DND-41 (cell line): ENCODE measurements around the gene SLC49A4.

Source experiments
- ATAC-seq: fragments of 200-7000 bp; cut with Tn5 transposase; 3 replicates; pipeline ENCODE4 v1.9.1; 2021; ENCODE audit warnings: low read depth; ENCODE audit not compliant: insufficient read depth
- DNase-seq: peaks from one replicate; pipeline ENCODE4 v3.0.0-alpha.2; 2020
- H2AFZ ChIP-seq: 2 replicates; pipeline ENCODE4 v1.6.0; 2012; ENCODE audit warnings: low read depth, low read length
- H3K27ac ChIP-seq: 2 replicates; pipeline ENCODE4 v1.5.1; 2012; ENCODE audit warnings: low read length, inconsistent platforms
- H3K27me3 ChIP-seq: fragments of 200-600 bp; sonication (generic); 2 replicates; pipeline ENCODE4 v1.6.0; 2012; ENCODE audit warnings: low read length, mild to moderate bottlenecking, inconsistent platforms; ENCODE audit not compliant: insufficient read depth, poor library complexity
- H3K36me3 ChIP-seq: 2 replicates; pipeline ENCODE4 v1.5.1; 2012; ENCODE audit warnings: low read length, inconsistent platforms; ENCODE audit not compliant: insufficient read depth
- H3K4me1 ChIP-seq: 2 replicates; pipeline ENCODE4 v1.5.1; 2012; ENCODE audit warnings: mild to moderate bottlenecking, low read length; ENCODE audit not compliant: insufficient read depth
- H3K4me2 ChIP-seq: 2 replicates; pipeline ENCODE4 v1.6.0; 2012; ENCODE audit warnings: mild to moderate bottlenecking, moderate library complexity, low read length, inconsistent platforms; ENCODE audit not compliant: insufficient read depth
- H3K4me3 ChIP-seq, 2 experiments: fragments of 200-600 bp in 1 of 2; shearing (Covaris generic) in 1 of 2; 2 replicates each; pipeline ENCODE4 v1.5.1; 2012 to 2016; ENCODE audit warnings: inconsistent platforms in 2 of 2, low read length in 2 of 2, mild to moderate bottlenecking in 2 of 2, low read depth in 1 of 2, moderate library complexity in 1 of 2
- H3K79me2 ChIP-seq: 2 replicates; pipeline ENCODE4 v1.6.0; 2012; ENCODE audit warnings: low read length, inconsistent platforms; ENCODE audit not compliant: insufficient read depth
- H3K9ac ChIP-seq: 2 replicates; pipeline ENCODE4 v1.6.0; 2012; ENCODE audit warnings: low read depth, mild to moderate bottlenecking, inconsistent platforms, low read length, moderate library complexity
- H3K9me3 ChIP-seq: 2 replicates; pipeline ENCODE4 v1.5.1; 2012; ENCODE audit warnings: low read length, moderate library complexity, mild to moderate bottlenecking, inconsistent platforms; ENCODE audit not compliant: insufficient read depth, severe bottlenecking
- H4K20me1 ChIP-seq: 2 replicates; pipeline ENCODE4 v1.6.0; 2012; ENCODE audit warnings: low read length; ENCODE audit not compliant: insufficient read depth
- EZH2 ChIP-seq: IDR thresholded peaks from 3 replicates; pipeline ENCODE4 v1.6.1; 2012; ENCODE audit warnings: borderline replicate concordance, low read depth, mild to moderate bottlenecking, moderate library complexity, low read length, inconsistent platforms; ENCODE audit not compliant: severe bottlenecking
- TF ChIP-seq, protein P1 (sequence below): IDR thresholded peaks from 2 replicates; pipeline ENCODE4 v1.5.1; 2012; ENCODE audit warnings: borderline replicate concordance, low read length, moderate library complexity, mild to moderate bottlenecking; ENCODE audit not compliant: poor library complexity, severe bottlenecking; ENCODE audit errors: extremely low read depth

Gene SLC49A4

DNA sequence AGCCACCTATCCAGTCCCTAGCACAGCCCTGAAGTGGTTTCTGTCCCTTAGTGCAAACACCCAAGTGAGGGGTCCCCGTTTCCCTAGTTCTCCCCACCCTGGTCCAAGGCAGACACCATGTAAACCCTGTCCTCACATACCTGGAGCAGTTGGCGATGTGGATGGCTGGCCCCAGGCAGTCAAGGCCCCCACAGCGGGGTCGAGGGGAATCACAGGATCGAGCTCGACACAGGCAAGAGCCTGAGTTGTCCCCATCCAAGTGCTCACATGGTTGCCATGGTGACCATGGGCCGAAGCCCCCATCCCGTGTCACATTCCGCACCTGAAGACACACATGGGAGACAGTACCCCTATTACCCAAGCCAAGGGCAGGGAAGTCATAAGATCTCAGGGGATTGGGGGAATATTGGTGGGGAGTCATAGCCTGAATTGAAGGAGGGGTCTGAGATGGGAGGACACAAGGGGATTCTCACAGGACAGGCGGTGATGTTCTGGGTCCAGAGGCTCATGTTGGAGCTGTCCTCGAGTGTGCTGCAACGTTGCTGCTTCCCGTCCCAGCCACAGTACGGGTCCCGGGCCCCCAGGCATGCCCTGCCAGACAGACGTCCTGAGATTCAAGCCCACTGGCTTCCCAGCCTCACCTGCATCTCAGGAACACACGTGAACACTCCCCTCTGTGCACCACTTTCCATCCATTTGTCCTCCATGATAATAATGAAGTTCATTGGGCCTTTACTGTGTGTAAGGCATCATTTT is 120.6 kb downstream of the SLC49A4 start:
- H3K36me3 ChIP-seq, result no peaks in the 10 kb centered on the region
- H3K4me2 ChIP-seq, result no peak overlapping the region

DNA sequence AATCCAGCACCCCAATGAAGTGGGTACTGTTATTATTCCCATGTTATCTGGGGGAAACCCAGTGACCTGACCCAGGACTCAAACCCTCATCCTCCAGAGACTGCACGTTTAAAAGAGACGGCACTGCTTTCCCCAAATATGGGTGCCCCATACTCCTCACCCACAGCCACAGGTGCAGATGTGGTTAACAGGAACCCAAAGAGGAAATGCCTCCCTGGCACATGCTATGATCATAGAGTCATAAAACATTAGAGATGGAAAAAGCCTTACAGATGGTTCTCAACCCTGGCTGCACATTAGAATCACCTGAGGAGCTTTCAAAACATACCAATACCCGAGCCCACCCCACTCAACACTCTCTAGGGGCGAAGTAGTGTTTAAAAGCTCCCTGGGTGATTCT is 121.2 kb downstream of the SLC49A4 start:
- Histone ChIP-seq H3K4me1 (peaks cover 15% of the 10 kb centered on the region), H4K20me1 (no peaks in the 10 kb centered on the region; the same call in 1 of the 2 replicates), H3K27ac (no peak overlapping the region), H3K79me2 (no peaks in the 10 kb centered on the region), H3K36me3 (no peaks in the 10 kb centered on the region), H3K4me3 (no peak overlapping the region), H3K9ac (no peak overlapping the region), H3K27me3 (no peaks in the 10 kb centered on the region), H2AFZ (no peak overlapping the region), H3K4me2 (no peak overlapping the region), H3K9me3 (no peaks in the 10 kb centered on the region)
- TF ChIP-seq EZH2, result no peak
- TF ChIP-seq, protein P1, sequence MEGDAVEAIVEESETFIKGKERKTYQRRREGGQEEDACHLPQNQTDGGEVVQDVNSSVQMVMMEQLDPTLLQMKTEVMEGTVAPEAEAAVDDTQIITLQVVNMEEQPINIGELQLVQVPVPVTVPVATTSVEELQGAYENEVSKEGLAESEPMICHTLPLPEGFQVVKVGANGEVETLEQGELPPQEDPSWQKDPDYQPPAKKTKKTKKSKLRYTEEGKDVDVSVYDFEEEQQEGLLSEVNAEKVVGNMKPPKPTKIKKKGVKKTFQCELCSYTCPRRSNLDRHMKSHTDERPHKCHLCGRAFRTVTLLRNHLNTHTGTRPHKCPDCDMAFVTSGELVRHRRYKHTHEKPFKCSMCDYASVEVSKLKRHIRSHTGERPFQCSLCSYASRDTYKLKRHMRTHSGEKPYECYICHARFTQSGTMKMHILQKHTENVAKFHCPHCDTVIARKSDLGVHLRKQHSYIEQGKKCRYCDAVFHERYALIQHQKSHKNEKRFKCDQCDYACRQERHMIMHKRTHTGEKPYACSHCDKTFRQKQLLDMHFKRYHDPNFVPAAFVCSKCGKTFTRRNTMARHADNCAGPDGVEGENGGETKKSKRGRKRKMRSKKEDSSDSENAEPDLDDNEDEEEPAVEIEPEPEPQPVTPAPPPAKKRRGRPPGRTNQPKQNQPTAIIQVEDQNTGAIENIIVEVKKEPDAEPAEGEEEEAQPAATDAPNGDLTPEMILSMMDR, result no peak
- DNase-seq, result peak; percentile 74
- ATAC-seq, result peak; percentile 96

More for the DNA sequence above, 120.6 kb downstream of the SLC49A4 start:
- TF ChIP-seq, protein P1, result no peak
- TF ChIP-seq EZH2, result no peak
- H4K20me1 ChIP-seq, result no peaks in the 10 kb centered on the region; the same call in 1 of the 2 replicates
- no peaks in the 10 kb centered on the region for H3K27me3 ChIP-seq
- H3K27ac ChIP-seq, result no peak overlapping the region
- no peak overlapping the region for H3K9ac ChIP-seq
- no peak overlapping the region for H3K4me3 ChIP-seq
- peaks cover 15% of the 10 kb centered on the region for H3K4me1 ChIP-seq
- no peak overlapping the region for H2AFZ ChIP-seq
- no peak for ATAC-seq
- DNase-seq, result no peak
- no peaks in the 10 kb centered on the region for H3K79me2 ChIP-seq
- H3K9me3 ChIP-seq, result no peaks in the 10 kb centered on the region

DNA sequence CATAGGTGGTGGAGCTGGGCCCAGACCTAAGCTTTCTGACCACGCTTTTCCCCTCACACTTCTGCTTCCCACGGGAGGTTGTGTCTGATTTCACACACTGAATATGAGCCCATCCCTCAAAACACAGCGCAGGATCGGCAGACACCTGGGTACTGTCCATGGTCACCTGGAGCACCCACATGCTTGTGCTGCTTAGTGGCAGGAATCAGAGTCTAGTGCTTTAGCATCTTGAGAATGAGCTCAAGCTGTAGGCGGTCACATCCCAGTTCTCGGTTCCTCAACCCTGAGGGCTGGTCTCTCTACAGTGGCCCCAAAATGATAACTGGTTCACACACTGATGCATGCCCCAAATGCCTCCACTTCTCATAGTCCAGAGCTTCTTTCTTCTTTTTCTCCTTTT is 121.7 kb downstream of the SLC49A4 start:
- no peak overlapping the region for H3K9ac ChIP-seq
- H3K27ac ChIP-seq, result no peak overlapping the region
- H3K27me3 ChIP-seq, result no peaks in the 10 kb centered on the region
- TF ChIP-seq EZH2, result no peak
- TF ChIP-seq, protein P1, result no peak
- no peak overlapping the region for H2AFZ ChIP-seq
- no peaks in the 10 kb centered on the region for H3K79me2 ChIP-seq
- no peaks in the 10 kb centered on the region; the same call in 1 of the 2 replicates for H4K20me1 ChIP-seq
- ATAC-seq (0 out of 3 replicates have a peak, but pooled peaks have one; percentile 2), DNase-seq (no peak)
- H3K36me3 ChIP-seq, result no peaks in the 10 kb centered on the region
- no peak overlapping the region for H3K4me3 ChIP-seq
- no peaks in the 10 kb centered on the region for H3K9me3 ChIP-seq
- H3K4me2 ChIP-seq, result no peak overlapping the region
- H3K4me1 ChIP-seq, result peaks cover 15% of the 10 kb centered on the region
